K562 (cell line): ENCODE data around the gene TADA1. TPM values are rescaled to one million over a fixed set of nuclear protein-coding genes. Genes with fewer than 3 reads are reported as not detected.

Experiments
- CBX5 ChIP-seq: IDR thresholded peaks from 2 replicates; pipeline ENCODE4 v1.6.1; 2014; ENCODE audit warnings: low read depth, borderline replicate concordance
- CEBPB ChIP-seq: fragments of 450-650 bp; IDR thresholded peaks from 2 replicates; pipeline ENCODE4 v1.6.1; 2016; ENCODE audit warnings: missing genetic modification characterization, missing compliant biosample characterization
- DPF2 ChIP-seq: fragments of 450-650 bp; IDR thresholded peaks from 2 replicates; pipeline ENCODE4 v1.6.1; 2016
- HNRNPK ChIP-seq: fragments of 200-400 bp; formaldehyde crosslinking; IDR thresholded peaks from one replicate; pipeline ENCODE4 v1.6.1; 2018; ENCODE audit warnings: mild to moderate bottlenecking, low read depth, low read length; ENCODE audit not compliant: poor library complexity, severe bottlenecking
- KAT2B ChIP-seq: IDR thresholded peaks from one replicate; pipeline ENCODE4 v1.6.1; 2012; ENCODE audit warnings: low read depth, mild to moderate bottlenecking, control low read depth, inconsistent platforms, low read length, moderate library complexity
- MAZ ChIP-seq, 2 experiments: fragments of 450-650 bp in 1 of 2; sonication (generic) in 1 of 2; formaldehyde crosslinking; IDR thresholded peaks in 1 of 2; conservative IDR thresholded peaks in 1 of 2; 2 replicates each; pipeline versions ENCODE4 v1.4.0 to v1.5.0; 2020; ENCODE audit warnings: mild to moderate bottlenecking in 1 of 2, missing genetic modification reagents in 1 of 2
- NCOR1 ChIP-seq: fragments of 450-650 bp; IDR thresholded peaks from 2 replicates; pipeline ENCODE4 v1.6.1; 2016; ENCODE audit warnings: mild to moderate bottlenecking, moderate library complexity
- NR3C1 ChIP-seq: sonication (generic); formaldehyde crosslinking; IDR thresholded peaks from 2 replicates; pipeline ENCODE4 v1.8.1; 2022; ENCODE audit warnings: missing genetic modification reagents
- PPARD ChIP-seq: fragments of 250-450 bp; sonication (Bioruptor Pico); IDR thresholded peaks from 2 replicates; pipeline ENCODE4 v1.8.0; 2022; ENCODE audit warnings: inconsistent platforms, mild to moderate bottlenecking, moderate library complexity
- RBM15 ChIP-seq: fragments of 200-400 bp; formaldehyde crosslinking; IDR thresholded peaks from 2 replicates; pipeline ENCODE4 v1.6.1; 2018; ENCODE audit warnings: mild to moderate bottlenecking, low read length, moderate library complexity; ENCODE audit not compliant: insufficient read depth
- RFX1 ChIP-seq: fragments of 450-650 bp; IDR thresholded peaks from 2 replicates; pipeline ENCODE4 v1.6.1; 2016; ENCODE audit warnings: mild to moderate bottlenecking, moderate library complexity
- SETDB1 ChIP-seq: IDR thresholded peaks from one replicate; pipeline ENCODE4 v1.6.1; 2012; ENCODE audit warnings: low read length, control low read depth, inconsistent platforms
- STAT5A ChIP-seq: IDR thresholded peaks from 2 replicates; pipeline ENCODE4 v1.6.1; 2012; ENCODE audit warnings: low read length, inconsistent platforms, borderline replicate concordance
- ZNF324 ChIP-seq: fragments of 250-450 bp; sonication (Bioruptor Pico); IDR thresholded peaks from 2 replicates; pipeline ENCODE4 v1.4.0; 2020; ENCODE audit warnings: mild to moderate bottlenecking
- ZSCAN29 ChIP-seq: fragments of 450-650 bp; IDR thresholded peaks from 2 replicates; pipeline ENCODE4 v1.6.1; 2017
- polyA plus RNA-seq, 8 experiments: library from polyadenylated mRNA; depleted of rRNA in 4 of 8; stranded (reverse) in 5 of 8; unstranded in 3 of 8; fragments of >200 nt; fragmentation: Nextera tagmentation in 2 of 8; fragmentation: Illumina TruSeq in 1 of 8; extraction: Ambion mirVana in 2 of 8; extraction: Trizol in 1 of 8; gene quantifications; 2 replicates each; pipeline versions ENCODE4 v1.2.1 to v1.2.3, GENCODE V29; 2011 to 2014; ENCODE audit warnings: inconsistent platforms in 1 of 8, missing spikeins in 1 of 8
- total RNA-seq, 7 experiments: library from RNA; depleted of rRNA in 6 of 7; stranded (reverse); fragments of >200 nt in 6 of 7; fragmentation: Illumina TruSeq in 2 of 7; extraction: Trizol in 2 of 7; gene quantifications; 2 replicates each; pipeline versions ENCODE4 v1.2.1 to v1.2.3, GENCODE V29; 2011 to 2021; ENCODE audit warnings: low replicate concordance in 1 of 7
- TF ChIP-seq, protein P1 (sequence below): fragments of 250-450 bp; sonication (Bioruptor Pico); IDR thresholded peaks from 2 replicates; pipeline ENCODE4 v1.9.0; 2021; ENCODE audit warnings: mild to moderate bottlenecking, inconsistent platforms
- TF ChIP-seq, protein P2 (sequence below): sonication (generic); formaldehyde crosslinking; IDR thresholded peaks from 2 replicates; pipeline ENCODE4 v1.9.0; 2022; ENCODE audit warnings: mild to moderate bottlenecking, missing genetic modification reagents
- TF ChIP-seq, protein P3 (sequence below), 2 experiments: IDR thresholded peaks; 2 replicates each; pipeline ENCODE4 v1.6.1; 2011; ENCODE audit warnings: borderline replicate concordance in 1 of 2, control low read depth in 1 of 2, low read depth in 1 of 2, low read length in 1 of 2, mild to moderate bottlenecking in 1 of 2, mixed read lengths in 1 of 2, moderate library complexity in 1 of 2; ENCODE audit not compliant: insufficient read depth in 1 of 2, insufficient read length in 1 of 2, poor library complexity in 1 of 2, severe bottlenecking in 1 of 2; ENCODE audit errors: extremely low read depth in 1 of 2
- TF ChIP-seq, protein P4 (sequence below): fragments of 150-350 bp; conservative IDR thresholded peaks from 2 replicates; pipeline ENCODE4 v1.6.1; 2014; ENCODE audit warnings: low read length
- TF ChIP-seq, protein P5 (sequence below): fragments of 450-650 bp; conservative IDR thresholded peaks from 2 replicates; pipeline ENCODE4 v1.6.1; 2016; ENCODE audit warnings: missing genetic modification characterization, low read depth, mild to moderate bottlenecking, missing compliant biosample characterization, moderate library complexity

Gene TADA1
- total and polyA plus RNA-seq, 9 of the 15 experiments (the other 6 are each of a cell fraction or from before 2014, with no cell fraction given): 15.9 to 76.5 (median 28.7) TPM

DNA sequence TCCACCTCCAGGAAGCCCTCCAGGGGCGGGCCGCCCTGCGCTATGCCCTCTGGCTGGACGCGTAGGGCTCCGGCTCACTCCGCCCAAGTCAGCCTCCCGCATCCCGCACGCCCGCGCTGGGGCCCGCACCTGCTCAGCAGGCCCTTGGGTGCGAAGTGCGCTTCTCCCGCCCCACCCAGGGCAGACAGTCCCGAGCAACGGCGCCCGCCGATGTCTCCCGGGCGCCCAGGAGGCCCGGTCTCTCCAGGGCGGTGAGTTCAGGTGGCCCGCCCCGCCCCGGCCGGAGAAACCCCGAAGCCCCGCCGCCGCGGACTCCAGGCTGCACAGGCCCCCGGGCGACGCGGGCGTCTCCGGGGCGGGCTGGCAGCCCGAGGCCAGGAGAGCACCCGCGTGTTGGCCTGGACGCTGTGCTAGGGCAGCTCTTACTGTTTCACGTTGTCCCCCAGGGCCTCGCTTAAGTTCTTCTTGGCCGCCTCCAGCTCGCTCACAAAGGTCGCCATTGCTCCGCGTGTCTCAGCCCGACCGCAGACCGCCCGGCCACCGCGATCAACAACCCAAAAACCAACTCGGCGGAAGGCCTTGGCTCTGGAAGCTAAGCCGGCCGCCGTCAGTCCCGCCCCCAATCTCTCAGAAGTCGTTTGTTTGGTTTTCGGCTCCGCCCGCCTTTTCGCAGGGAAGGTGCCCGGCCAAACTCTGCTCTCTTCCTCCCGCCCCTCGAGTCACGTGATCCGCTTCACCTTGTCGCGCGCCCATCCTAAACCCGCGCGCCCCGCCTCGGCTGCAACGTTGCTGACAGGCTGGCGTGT lies at the start of gene TADA1 (continued):
- TF ChIP-seq, protein P1, sequence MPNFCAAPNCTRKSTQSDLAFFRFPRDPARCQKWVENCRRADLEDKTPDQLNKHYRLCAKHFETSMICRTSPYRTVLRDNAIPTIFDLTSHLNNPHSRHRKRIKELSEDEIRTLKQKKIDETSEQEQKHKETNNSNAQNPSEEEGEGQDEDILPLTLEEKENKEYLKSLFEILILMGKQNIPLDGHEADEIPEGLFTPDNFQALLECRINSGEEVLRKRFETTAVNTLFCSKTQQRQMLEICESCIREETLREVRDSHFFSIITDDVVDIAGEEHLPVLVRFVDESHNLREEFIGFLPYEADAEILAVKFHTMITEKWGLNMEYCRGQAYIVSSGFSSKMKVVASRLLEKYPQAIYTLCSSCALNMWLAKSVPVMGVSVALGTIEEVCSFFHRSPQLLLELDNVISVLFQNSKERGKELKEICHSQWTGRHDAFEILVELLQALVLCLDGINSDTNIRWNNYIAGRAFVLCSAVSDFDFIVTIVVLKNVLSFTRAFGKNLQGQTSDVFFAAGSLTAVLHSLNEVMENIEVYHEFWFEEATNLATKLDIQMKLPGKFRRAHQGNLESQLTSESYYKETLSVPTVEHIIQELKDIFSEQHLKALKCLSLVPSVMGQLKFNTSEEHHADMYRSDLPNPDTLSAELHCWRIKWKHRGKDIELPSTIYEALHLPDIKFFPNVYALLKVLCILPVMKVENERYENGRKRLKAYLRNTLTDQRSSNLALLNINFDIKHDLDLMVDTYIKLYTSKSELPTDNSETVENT: peak; percentile 9; the same call in 1 of the 2 replicates
- no peak for TF ChIP-seq DPF2
- TF ChIP-seq, protein P2, sequence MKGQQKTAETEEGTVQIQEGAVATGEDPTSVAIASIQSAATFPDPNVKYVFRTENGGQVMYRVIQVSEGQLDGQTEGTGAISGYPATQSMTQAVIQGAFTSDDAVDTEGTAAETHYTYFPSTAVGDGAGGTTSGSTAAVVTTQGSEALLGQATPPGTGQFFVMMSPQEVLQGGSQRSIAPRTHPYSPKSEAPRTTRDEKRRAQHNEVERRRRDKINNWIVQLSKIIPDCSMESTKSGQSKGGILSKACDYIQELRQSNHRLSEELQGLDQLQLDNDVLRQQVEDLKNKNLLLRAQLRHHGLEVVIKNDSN (CRISPR knock-in tag): peak; percentile 98
- peak; percentile 100 for TF ChIP-seq MAZ (CRISPR knock-in tag; conservative IDR thresholded peaks at IDR 0.05 in 1 of 2, IDR thresholded peaks at IDR 0.05 in 1 of 2)
- no peak for TF ChIP-seq STAT5A
- no peak for TF ChIP-seq RBM15
- TF ChIP-seq KAT2B: no peak
- no peak for TF ChIP-seq PPARD (CRISPR knock-in tag)
- TF ChIP-seq NR3C1 (CRISPR knock-in tag): 0 out of 2 replicates have a peak, but pooled peaks have one; percentile 36
- TF ChIP-seq, protein P3, sequence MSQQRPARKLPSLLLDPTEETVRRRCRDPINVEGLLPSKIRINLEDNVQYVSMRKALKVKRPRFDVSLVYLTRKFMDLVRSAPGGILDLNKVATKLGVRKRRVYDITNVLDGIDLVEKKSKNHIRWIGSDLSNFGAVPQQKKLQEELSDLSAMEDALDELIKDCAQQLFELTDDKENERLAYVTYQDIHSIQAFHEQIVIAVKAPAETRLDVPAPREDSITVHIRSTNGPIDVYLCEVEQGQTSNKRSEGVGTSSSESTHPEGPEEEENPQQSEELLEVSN (IDR thresholded peaks at IDR 0.05; ENCODE audit: borderline replicate concordance in 1 of 2, extremely low read depth in 1 of 2, insufficient read depth in 1 of 2, insufficient read length in 1 of 2, low read depth in 1 of 2, low read length in 1 of 2, poor library complexity in 1 of 2, severe bottlenecking in 1 of 2): peak; percentile 86 to 96
- TF ChIP-seq, protein P4, sequence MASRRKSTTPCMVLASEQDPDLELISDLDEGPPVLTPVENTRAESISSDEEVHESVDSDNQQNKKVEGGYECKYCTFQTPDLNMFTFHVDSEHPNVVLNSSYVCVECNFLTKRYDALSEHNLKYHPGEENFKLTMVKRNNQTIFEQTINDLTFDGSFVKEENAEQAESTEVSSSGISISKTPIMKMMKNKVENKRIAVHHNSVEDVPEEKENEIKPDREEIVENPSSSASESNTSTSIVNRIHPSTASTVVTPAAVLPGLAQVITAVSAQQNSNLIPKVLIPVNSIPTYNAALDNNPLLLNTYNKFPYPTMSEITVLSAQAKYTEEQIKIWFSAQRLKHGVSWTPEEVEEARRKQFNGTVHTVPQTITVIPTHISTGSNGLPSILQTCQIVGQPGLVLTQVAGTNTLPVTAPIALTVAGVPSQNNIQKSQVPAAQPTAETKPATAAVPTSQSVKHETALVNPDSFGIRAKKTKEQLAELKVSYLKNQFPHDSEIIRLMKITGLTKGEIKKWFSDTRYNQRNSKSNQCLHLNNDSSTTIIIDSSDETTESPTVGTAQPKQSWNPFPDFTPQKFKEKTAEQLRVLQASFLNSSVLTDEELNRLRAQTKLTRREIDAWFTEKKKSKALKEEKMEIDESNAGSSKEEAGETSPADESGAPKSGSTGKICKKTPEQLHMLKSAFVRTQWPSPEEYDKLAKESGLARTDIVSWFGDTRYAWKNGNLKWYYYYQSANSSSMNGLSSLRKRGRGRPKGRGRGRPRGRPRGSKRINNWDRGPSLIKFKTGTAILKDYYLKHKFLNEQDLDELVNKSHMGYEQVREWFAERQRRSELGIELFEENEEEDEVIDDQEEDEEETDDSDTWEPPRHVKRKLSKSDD: 0 out of 2 replicates have a peak, but pooled peaks have one; percentile 14
- peak; percentile 58; the same call in 1 of the 2 replicates for TF ChIP-seq CBX5
- peak; percentile 39 for TF ChIP-seq SETDB1
- TF ChIP-seq RFX1: no peak
- no peak for TF ChIP-seq NCOR1
- TF ChIP-seq ZNF324 (CRISPR knock-in tag): no peak
- no peak for TF ChIP-seq HNRNPK
- TF ChIP-seq, protein P5, sequence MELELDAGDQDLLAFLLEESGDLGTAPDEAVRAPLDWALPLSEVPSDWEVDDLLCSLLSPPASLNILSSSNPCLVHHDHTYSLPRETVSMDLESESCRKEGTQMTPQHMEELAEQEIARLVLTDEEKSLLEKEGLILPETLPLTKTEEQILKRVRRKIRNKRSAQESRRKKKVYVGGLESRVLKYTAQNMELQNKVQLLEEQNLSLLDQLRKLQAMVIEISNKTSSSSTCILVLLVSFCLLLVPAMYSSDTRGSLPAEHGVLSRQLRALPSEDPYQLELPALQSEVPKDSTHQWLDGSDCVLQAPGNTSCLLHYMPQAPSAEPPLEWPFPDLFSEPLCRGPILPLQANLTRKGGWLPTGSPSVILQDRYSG (tag): no peak
- TF ChIP-seq CEBPB: no peak
- TF ChIP-seq ZSCAN29: no peak
